BLaER1 (cell line): Measurements from ENCODE around the gene AFF1.
"Not testable (repeated sequence)": the region's sequence is repeated elsewhere in the genome, so short reads cannot be mapped to it uniquely, and the experiment has no call there.

ENCODE experiments used
- H3K27ac ChIP-seq: shearing (Covaris generic); formaldehyde crosslinking; 2 replicates; pipeline ENCODE4 v1.8.1; 2022
- H3K27me3 ChIP-seq: shearing (Covaris generic); formaldehyde crosslinking; 2 replicates; pipeline ENCODE4 v1.8.1; 2022
- H3K36me3 ChIP-seq: shearing (Covaris generic); formaldehyde crosslinking; 2 replicates; pipeline ENCODE4 v1.8.1; 2022
- H3K4me1 ChIP-seq: shearing (Covaris generic); formaldehyde crosslinking; 2 replicates; pipeline ENCODE4 v1.8.1; 2022
- H3K4me2 ChIP-seq: shearing (Covaris generic); formaldehyde crosslinking; 2 replicates; pipeline ENCODE4 v1.8.1; 2022
- H3K4me3 ChIP-seq: shearing (Covaris generic); formaldehyde crosslinking; 2 replicates; pipeline ENCODE4 v1.8.1; 2022
- H3K9ac ChIP-seq: shearing (Covaris generic); formaldehyde crosslinking; 2 replicates; pipeline ENCODE4 v1.8.1; 2022
- H3K9me3 ChIP-seq: shearing (Covaris generic); formaldehyde crosslinking; 2 replicates; pipeline ENCODE4 v1.8.1; 2022
- H4K20me1 ChIP-seq: shearing (Covaris generic); formaldehyde crosslinking; 2 replicates; pipeline ENCODE4 v1.8.1; 2022
- Cebpa-rat ChIP-seq: shearing (Covaris generic); IDR thresholded peaks from 2 replicates; pipeline ENCODE4 v1.8.1; 2022

Gene AFF1

DNA sequence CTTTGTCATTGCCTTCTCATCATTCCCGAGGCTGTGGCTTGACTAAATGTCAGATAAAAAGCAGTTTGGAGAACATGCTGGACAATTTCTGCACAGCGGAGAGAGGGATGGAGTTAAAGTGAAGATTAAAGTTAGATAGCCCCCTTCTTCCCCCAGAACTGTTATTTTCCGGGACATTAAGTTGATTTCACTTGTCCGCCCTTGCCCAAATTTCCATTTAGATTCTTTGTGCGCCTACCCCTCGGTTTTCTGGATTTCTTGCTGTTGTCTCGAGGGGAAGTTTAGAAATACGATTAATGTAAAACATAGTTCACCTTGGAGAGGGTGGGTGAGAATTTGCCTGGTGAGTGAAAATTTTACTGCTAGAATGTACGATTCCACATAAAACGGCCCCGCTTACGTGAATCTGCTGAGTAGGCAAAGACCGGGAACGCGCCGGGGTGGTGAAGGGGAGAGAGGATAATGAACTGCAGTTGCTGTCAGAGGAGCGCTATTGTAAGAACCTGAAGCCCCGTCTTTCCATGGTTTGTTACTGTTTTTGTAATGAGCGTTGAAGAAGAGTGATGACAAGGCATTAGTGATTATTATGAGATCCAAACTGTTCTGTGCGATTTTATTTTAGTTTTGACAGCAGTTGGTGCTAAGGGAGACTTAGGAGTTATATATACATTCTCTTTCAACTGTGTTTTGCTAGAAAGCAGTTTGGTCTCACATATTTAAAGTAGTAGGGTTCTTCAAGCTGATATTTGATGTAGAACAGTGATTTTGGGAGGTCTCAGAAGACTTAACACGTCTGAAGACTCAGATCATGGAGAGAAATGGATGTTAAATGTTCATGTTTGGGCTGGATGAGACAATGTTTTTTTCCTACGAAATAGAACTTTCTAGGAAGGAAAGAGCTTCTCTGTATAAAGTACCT lies 73.0 kb downstream of the AFF1 start:
- Histone ChIP-seq H3K9ac (peak overlapping the region; percentile 96), H3K4me2 (peak overlapping the region; percentile 93), H3K4me3 (peak overlapping the region; percentile 90), H3K9me3 (no peaks in the 10 kb centered on the region), H3K36me3 (no peaks in the 10 kb centered on the region), H3K27ac (peak overlapping the region; percentile 95), H3K27me3 (no peaks in the 10 kb centered on the region), H4K20me1 (peaks cover 63% of the 10 kb centered on the region), H3K4me1 (peaks cover 71% of the 10 kb centered on the region)
- TF ChIP-seq Cebpa-rat: no peak

DNA sequence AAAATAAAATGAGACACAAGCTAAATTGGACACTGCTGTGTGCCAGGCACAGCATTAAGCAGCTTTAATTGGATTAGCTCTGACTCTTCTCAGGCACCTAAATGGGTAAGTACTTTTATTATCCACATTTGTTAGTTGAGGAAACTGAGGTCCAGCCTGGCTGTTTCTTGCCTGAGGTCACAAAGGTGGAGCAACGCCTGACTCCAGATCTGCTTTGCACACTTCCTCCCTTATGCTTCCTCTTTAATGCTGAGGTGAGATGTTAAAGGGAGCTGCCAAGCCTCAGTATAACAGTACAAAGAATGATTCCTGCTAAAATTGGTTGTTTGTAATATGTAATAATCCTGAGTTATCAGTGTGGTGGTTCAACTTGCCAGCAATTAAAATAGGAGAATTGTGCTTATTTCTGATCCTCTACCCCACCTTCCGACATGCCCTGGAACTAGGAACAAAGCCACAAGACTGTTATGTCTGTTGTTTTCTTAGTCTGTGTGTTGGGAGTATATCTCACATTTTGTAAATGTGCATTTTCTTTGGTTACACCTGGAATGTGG lies 74.4 kb downstream of the AFF1 start:
- Histone ChIP-seq H3K27me3 (no peaks in the 10 kb centered on the region), H4K20me1 (peaks cover 76% of the 10 kb centered on the region)

DNA sequence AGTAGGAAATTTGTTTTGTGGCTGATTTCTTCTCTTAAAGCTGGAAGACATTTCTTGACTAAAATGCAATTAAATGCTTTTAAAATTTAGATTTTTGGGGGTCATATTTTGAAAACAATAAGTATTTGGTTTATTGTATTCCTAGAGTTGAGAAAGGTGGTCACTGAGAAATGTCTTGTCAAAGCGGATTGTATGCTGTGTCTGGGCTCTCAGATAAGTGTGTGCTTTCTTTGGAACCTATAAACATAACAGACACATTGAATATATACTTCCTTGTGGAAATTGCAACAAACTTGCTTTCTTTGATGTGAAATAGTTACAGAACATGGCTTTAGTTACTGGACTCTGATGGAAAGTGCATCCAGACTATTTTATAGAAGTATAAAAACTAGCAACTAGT lies 75.4 kb downstream of the AFF1 start:
- no peaks in the 10 kb centered on the region for H3K27me3 ChIP-seq
- no peaks in the 10 kb centered on the region for H3K36me3 ChIP-seq
- H3K9ac ChIP-seq: peak overlapping the region; percentile 96; the same call in 1 of the 2 replicates
- peak overlapping the region; percentile 93 for H3K4me2 ChIP-seq
- H3K4me1 ChIP-seq: peaks cover 71% of the 10 kb centered on the region
- peak overlapping the region; percentile 24 for H3K27ac ChIP-seq
- H3K9me3 ChIP-seq: no peaks in the 10 kb centered on the region
- no peak for TF ChIP-seq Cebpa-rat
- H3K4me3 ChIP-seq: peak overlapping the region; percentile 90
- peaks cover 83% of the 10 kb centered on the region for H4K20me1 ChIP-seq

More for the DNA sequence above, 74.4 kb downstream of the AFF1 start:
- Histone ChIP-seq H3K36me3 (no peaks in the 10 kb centered on the region), H3K27ac (peak overlapping the region; percentile 3), H3K9ac (peak overlapping the region; percentile 96), H3K4me3 (peak overlapping the region; percentile 90), H3K9me3 (no peaks in the 10 kb centered on the region), H3K4me2 (peak overlapping the region; percentile 93), H3K4me1 (peaks cover 71% of the 10 kb centered on the region)
- no peak for TF ChIP-seq Cebpa-rat

DNA sequence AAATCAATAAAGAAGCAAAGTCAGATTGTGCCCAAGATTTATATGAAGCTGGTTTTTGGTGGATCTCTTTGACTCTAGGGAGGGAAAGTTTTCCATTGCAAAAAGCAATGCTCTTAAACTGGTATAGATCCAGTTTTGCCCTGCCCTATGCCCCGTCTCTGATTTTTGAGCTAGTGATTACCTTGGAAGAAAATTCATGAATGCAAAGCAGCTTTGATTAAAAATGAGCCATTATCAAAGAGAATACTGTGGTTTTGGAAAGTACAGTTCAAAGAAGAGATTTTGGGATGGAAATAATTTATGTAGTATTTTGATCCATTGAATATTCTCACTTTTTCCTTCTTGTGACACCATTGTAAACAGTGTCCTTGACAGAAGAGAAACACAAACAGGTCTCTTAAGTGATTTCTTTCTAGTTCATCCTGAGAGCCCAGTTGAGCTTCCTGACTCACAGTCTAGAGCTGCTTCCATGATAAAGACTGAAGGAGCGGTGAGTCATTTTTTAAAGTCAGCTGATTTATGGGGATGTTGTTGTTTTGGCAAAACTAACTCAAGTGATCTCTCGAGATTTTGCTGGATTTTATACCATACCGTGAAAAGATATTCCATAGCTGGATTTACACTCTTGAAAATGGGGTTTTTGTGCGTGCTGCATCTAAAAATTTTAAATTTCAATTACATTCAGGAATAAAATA lies 76.7 kb downstream of the AFF1 start:
- Histone ChIP-seq H3K9me3 (no peaks in the 10 kb centered on the region), H3K4me3 (no peak overlapping the region), H3K4me2 (peak overlapping the region; percentile 93), H3K27me3 (no peaks in the 10 kb centered on the region), H3K36me3 (no peaks in the 10 kb centered on the region), H4K20me1 (peaks cover 96% of the 10 kb centered on the region), H3K9ac (no peak overlapping the region), H3K4me1 (peaks cover 79% of the 10 kb centered on the region), H3K27ac (peak overlapping the region; percentile 24; the same call in 1 of the 2 replicates)
- TF ChIP-seq Cebpa-rat: no peak

DNA sequence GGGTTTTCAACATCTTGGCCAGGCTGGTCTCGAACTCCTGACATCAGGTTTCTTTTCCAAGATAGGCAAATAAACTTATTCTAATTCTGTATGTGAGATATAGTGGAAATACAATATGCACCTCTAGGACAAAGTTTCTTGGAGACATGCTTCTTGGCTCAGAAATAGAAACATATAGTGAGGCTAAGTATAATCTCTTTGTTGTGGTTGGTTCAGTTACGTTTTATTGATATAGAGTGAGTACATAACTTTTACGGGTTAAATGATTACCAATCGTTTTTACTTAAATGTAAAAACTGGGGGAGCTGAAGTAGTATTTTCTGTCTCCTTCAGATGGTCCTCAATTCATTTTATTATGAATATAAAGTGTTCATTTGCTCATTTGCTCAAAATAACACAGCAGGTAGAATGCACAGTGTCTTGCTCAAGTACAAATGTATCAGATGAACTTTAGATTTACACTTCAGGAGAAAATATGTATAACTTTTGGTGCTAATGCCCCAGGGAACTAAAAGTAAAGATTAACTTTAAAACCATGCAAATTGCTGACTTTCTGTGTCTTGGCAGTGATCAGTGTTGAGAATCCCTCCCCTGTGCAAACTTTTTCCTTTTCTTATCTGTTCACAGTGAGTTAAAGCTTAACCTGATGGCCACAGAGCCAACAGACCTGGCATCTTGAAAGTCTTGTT lies 77.6 kb downstream of the AFF1 start:
- H3K36me3 ChIP-seq: no peaks in the 10 kb centered on the region
- 0 out of 2 replicates have a peak overlapping the region, but pooled peaks have one; percentile 45 for H3K27ac ChIP-seq
- H3K27me3 ChIP-seq: no peaks in the 10 kb centered on the region
- peak overlapping the region; percentile 93 for H3K4me2 ChIP-seq
- peaks cover 100% of the 10 kb centered on the region for H4K20me1 ChIP-seq
- H3K9ac ChIP-seq: 0 out of 2 replicates have a peak overlapping the region, but pooled peaks have one; percentile 40
- TF ChIP-seq Cebpa-rat: no peak
- H3K9me3 ChIP-seq: no peaks in the 10 kb centered on the region
- no peak overlapping the region for H3K4me3 ChIP-seq
- H3K4me1 ChIP-seq: peaks cover 88% of the 10 kb centered on the region

DNA sequence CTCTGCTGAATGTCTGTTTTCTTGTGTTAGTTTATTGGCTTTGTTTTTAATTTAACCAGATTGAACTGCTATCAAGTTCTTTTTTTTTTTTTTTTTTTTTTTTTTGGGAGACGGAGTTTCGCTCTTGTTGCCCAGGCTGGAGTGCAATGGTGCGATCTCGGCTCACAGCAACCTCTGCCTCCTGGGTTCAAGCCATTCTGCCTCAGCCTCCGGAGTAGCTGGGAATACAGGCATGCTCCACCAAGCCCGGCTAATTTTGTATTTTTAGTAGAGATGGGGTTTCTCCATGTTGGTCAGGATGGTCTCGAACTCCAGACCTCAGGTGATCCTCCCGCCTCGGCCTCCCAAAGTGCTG lies 78.1 kb downstream of the AFF1 start:
- peaks cover 100% of the 10 kb centered on the region for H4K20me1 ChIP-seq
- H3K4me2 ChIP-seq: peak overlapping the region; percentile 93
- H3K4me3 ChIP-seq, H3K36me3 ChIP-seq, H3K9me3 ChIP-seq, H3K27me3 ChIP-seq: not testable (repeated sequence)
- 0 out of 2 replicates have a peak overlapping the region, but pooled peaks have one; percentile 40 for H3K9ac ChIP-seq
- H3K4me1 ChIP-seq: peaks cover 93% of the 10 kb centered on the region
- H3K27ac ChIP-seq: peak overlapping the region; percentile 45

DNA sequence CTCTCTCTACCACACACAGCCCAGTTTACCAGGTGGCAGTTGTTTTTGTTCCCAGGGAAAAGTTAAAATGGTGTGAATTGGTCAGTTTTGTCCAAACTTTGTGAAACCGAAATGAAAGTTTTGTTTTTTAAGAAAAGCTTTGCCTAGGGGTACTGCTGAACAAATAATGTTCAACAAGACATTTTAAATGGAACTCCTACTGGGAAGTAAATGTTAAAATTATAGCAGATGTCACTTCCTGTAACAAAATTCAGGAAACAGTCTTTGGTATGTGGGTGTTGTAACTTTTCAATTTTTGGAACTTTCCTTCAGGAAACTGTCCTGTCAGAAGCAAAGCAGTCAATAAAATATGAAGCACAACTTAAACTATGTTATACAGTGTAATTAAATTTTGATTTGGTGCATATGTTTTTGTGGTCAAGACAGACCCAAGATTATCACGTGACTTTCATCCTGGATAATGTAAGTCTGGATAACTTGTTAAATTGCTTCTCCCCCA lies 79.5 kb downstream of the AFF1 start:
- Histone ChIP-seq H3K9ac (no peak overlapping the region), H3K27ac (peak overlapping the region; percentile 45), H3K4me2 (peak overlapping the region; percentile 93), H4K20me1 (peaks cover 100% of the 10 kb centered on the region), H3K27me3 (no peaks in the 10 kb centered on the region), H3K4me3 (no peak overlapping the region), H3K36me3 (no peaks in the 10 kb centered on the region), H3K9me3 (no peaks in the 10 kb centered on the region), H3K4me1 (peaks cover 100% of the 10 kb centered on the region)
- TF ChIP-seq Cebpa-rat: no peak

DNA sequence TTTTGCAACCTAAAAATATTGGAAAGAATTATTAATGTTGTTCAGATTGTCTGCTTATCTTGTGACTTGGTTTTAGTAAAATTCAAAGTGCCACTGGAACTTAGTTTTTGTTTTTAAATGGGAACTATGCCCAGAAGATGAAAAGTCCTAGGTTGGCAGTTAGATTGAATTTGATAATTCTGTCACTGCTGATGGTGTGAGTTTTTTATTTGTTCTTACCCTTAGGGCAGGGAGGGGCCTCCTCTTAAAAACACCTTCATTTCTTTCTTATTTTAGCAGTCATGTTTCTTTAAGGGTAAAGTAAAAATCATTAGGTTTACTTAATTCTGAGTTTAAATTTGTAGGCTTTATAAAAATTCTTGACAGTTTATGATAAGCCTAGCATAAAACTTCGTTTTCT lies 80.6 kb downstream of the AFF1 start:
- no peaks in the 10 kb centered on the region for H3K27me3 ChIP-seq
- 0 out of 2 replicates have a peak overlapping the region, but pooled peaks have one; percentile 2 for H3K27ac ChIP-seq
- TF ChIP-seq Cebpa-rat: no peak
- H3K9me3 ChIP-seq: no peaks in the 10 kb centered on the region
- no peak overlapping the region for H3K4me3 ChIP-seq
- H3K36me3 ChIP-seq: no peaks in the 10 kb centered on the region
- no peak overlapping the region for H3K9ac ChIP-seq
- H4K20me1 ChIP-seq: peaks cover 100% of the 10 kb centered on the region
- H3K4me1 ChIP-seq: peaks cover 100% of the 10 kb centered on the region
- H3K4me2 ChIP-seq: peak overlapping the region; percentile 93

DNA sequence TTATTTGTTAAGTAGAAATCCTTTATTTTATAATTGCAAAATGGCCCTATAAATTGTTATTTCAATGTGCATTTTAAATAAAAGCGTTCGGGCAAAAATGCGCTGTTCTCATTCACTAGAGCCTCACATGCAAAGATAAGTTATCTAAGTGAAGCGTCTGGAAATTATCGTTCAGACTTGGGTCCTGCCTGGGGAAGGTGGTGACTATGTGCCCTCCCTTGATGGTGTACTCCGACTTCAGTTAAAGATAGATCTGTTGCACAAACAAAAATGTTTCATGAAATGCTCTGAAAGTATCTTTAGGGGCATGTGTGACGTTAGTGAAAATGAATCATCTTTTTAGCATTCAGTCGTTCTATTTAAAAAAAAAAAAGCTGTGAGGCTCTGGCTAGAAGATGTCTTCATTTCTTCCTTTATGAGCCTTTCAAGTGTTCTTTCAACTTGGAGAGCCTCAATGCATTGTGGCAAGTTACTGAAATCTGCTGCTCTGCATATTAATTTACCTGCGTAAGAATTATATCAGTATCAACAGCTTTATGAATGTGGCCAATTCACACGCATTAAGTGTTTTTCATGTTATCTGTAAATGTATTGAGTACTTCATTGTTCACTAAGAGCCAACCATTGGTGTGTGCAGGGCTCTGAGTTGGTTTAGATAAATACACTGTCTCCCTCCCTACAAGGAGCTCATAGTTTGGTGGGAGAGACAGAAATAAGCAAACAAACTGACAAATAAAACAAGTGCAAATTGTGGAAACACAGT lies 83.0 kb downstream of the AFF1 start:
- no peaks in the 10 kb centered on the region for H3K36me3 ChIP-seq
- H3K4me1 ChIP-seq: peaks cover 93% of the 10 kb centered on the region
- no peak overlapping the region for H3K4me3 ChIP-seq
- peak overlapping the region; percentile 93 for H3K4me2 ChIP-seq
- no peak for TF ChIP-seq Cebpa-rat
- peaks cover 98% of the 10 kb centered on the region for H4K20me1 ChIP-seq
- no peak overlapping the region for H3K9ac ChIP-seq
- H3K27ac ChIP-seq: peak overlapping the region; percentile 71
- H3K27me3 ChIP-seq: no peaks in the 10 kb centered on the region
- H3K9me3 ChIP-seq: no peaks in the 10 kb centered on the region
